Adrenal gland (tissue), 5 donors: ENCODE results near the gene AFAP1L2.

ENCODE experiments used
- POLR2A ChIP-seq, 2 donors: fragments of 450-650 bp; IDR thresholded peaks; one replicate each; pipeline ENCODE4 v1.6.1; 2017; ENCODE audit warnings: antibody characterized with exemption in 2 of 2, mild to moderate bottlenecking in 2 of 2, moderate library complexity in 1 of 2
- TF ChIP-seq, protein P1 (sequence below), 6 experiments: fragments of 450-650 bp in 4 of 6; fragments of 200-600 bp in 2 of 6; sonication (generic) in 1 of 6; IDR thresholded peaks; 1 replicate in 5 of 6; 2 replicates in 1 of 6; pipeline versions ENCODE4 v1.5.1 to v1.8.0; 2016 to 2021; ENCODE audit warnings: antibody characterized with exemption in 6 of 6, mild to moderate bottlenecking in 2 of 6, moderate library complexity in 1 of 6
- donor health status: DM: no; HTN: no; CAD: no.

DNA sequence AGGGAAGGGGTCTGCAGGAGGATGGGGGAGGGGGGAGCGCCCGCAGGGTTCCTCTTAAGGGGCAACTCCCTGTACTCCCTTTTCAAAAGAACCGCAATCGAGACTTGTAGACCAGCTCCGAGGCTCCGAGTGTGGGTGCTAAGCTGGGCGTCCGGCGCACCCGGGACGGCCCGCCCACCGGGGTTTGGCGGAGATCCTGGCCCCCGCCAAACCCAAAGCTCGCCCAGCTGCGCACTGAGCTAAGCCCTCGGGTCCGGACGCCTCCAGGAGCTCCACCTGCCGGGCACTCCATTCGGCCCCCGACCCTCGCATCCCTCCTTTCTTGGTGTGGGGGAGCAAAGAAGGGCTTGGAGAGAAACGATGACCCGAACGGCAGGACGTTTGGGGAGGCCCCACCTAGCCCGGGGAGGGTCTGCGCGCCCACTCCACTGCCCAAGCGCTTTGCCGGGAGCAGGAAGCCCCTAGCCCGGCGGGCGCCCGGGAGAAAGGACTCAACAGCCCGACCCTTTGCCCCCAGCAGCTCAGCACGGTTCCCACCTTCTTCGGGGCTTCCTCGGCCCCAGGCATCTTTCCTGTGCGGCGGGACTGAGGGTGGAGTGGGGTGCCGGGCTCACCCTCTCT, 651 bp downstream of the AFAP1L2 start:
- TF ChIP-seq, protein P1, sequence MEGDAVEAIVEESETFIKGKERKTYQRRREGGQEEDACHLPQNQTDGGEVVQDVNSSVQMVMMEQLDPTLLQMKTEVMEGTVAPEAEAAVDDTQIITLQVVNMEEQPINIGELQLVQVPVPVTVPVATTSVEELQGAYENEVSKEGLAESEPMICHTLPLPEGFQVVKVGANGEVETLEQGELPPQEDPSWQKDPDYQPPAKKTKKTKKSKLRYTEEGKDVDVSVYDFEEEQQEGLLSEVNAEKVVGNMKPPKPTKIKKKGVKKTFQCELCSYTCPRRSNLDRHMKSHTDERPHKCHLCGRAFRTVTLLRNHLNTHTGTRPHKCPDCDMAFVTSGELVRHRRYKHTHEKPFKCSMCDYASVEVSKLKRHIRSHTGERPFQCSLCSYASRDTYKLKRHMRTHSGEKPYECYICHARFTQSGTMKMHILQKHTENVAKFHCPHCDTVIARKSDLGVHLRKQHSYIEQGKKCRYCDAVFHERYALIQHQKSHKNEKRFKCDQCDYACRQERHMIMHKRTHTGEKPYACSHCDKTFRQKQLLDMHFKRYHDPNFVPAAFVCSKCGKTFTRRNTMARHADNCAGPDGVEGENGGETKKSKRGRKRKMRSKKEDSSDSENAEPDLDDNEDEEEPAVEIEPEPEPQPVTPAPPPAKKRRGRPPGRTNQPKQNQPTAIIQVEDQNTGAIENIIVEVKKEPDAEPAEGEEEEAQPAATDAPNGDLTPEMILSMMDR (IDR thresholded peaks at IDR 0.05): no peak
- no peak for TF ChIP-seq POLR2A (IDR thresholded peaks at IDR 0.05)
